Hindlimb muscle (tissue), 1 donor: ENCODE measurements around the gene ZNF35. TPM values are rescaled to one million over a fixed set of nuclear protein-coding genes. Genes with fewer than 3 reads are reported as not detected.
A peak's percentile ranks its signal among the peaks of the same experiment; 100 is the strongest.

Experiments
- DNase-seq: peaks from one replicate; pipeline ENCODE4 v3.0.0-alpha.2; 2013
- polyA plus RNA-seq: library from polyadenylated mRNA; unstranded; fragments of 120-200 nt; gene quantifications from one replicate; pipeline ENCODE4 v1.2.1, GENCODE V29; 2013; ENCODE audit not compliant: insufficient read length

Gene ZNF35
- polyA plus RNA-seq, 1 donor, result 6.2 TPM

- DNase-seq, result peak; percentile 66
These were observed 36.7 kb downstream of the ZNF35 start for GRCh38 chr3:44685128-44685800.

- no peak for DNase-seq
These were observed 39.4 kb downstream of the ZNF35 start for GRCh38 chr3:44687898-44688297.

Other genes with a start within 250 kb of the ZNF35 start
- gene ZNF445, start 171.1 kb upstream of the ZNF35 start, polyA plus RNA-seq, result 19.4 TPM
- gene ZKSCAN7, start 93.5 kb upstream of the ZNF35 start, polyA plus RNA-seq, result 7.3 TPM
- 5.7 TPM for gene ZNF660, start 63.8 kb upstream of the ZNF35 start, polyA plus RNA-seq
- gene ZNF197, start 23.7 kb upstream of the ZNF35 start, polyA plus RNA-seq, result 15.0 TPM
- gene ZNF502, start 63.9 kb downstream of the ZNF35 start, polyA plus RNA-seq, result 5.8 TPM
- 5.2 TPM for gene ZNF501, start 80.9 kb downstream of the ZNF35 start, polyA plus RNA-seq
- gene KIAA1143, start 112.9 kb downstream of the ZNF35 start, polyA plus RNA-seq, result 32.0 TPM
- gene KIF15, start 113.1 kb downstream of the ZNF35 start, polyA plus RNA-seq, result 9.2 TPM
- 13.7 TPM for gene TMEM42, start 213.2 kb downstream of the ZNF35 start, polyA plus RNA-seq
- gene TGM4, start 225.9 kb downstream of the ZNF35 start, polyA plus RNA-seq, result not detected